GM21367 (cell line): ENCODE results near the gene SLC10A7.
"Not testable (repeated sequence)": the region's sequence is repeated elsewhere in the genome, so short reads cannot be mapped to it uniquely, and the experiment has no call there.

Experiments used
- ATAC-seq: cut with Tn5 transposase; IDR thresholded peaks from one replicate; pipeline ENCODE4 v1.9.1; 2021; ENCODE audit not compliant: unreplicated experiment

Gene SLC10A7

DNA sequence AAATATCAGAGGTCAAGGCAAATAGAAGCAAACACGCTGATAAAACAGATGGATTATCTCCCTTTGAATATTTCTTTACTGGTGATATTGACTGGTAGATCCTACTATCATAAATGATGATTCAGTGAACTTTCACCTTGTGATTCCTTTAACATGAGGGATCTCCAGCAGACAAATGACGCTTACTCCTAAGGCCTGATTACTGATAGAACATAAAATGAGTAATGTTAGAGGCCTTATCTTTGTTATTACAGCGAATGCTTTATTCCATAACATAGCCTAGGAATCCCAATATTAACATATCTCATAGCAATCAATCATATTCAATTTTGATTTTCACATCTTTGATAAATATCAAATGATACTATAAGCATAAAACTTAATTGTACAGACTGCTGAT lies 152.3 kb downstream of the SLC10A7 start:
- no peak for ATAC-seq

DNA sequence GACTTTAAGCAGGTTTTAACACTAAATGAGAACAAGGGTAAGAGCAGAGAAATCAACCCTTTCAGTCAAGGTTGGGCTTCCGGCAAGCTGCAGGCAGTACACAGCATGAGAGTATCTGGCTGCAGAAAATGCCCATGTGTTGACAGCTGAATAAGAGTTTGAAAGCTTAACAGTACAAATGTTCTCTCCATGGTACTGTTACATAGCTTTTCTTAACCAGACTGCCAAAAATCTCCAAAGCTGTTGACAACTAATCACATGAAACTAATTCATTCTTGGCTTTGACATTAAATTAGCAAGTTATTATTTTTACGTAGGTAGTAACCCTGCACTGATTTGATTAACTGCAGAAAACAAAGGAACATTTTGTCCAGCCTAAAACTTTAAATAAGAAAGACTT lies 153.5 kb downstream of the SLC10A7 start:
- no peak for ATAC-seq

DNA sequence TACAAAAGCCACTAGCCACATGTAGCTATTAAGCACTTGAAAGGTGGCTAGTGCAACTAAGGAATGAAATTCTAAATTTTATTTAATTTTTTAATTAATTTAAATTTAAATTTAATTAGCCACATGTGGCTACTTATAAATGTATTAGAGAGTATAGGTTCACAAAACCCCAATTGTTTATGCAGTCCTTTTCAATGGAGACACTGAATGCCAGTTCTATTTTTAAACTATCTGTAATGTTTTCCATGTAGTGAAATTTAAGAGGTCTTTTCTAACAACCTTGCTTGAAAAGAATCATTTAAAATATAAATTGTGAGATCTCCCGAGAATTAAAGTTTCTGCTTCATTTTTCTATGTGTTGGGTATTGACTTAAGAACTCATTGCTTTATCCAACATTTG lies 154.4 kb downstream of the SLC10A7 start:
- no peak for ATAC-seq

DNA sequence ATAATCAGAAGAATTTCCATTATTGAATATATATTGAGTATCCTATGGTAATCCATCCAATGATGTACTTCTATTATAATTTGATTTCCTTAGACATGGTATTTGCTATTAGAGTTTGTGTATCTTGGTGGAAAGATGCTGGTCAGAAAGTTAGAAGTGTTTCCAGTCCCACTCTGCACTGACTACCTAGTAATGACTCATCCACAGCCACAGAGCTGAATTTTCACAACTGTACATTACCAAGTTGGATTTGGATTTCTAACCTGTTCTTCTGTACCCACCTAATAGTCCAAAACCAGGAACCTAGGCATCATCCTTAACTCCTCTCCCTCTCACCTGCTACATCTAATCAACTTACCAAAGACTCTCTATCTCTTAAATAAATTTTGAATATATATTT lies 162.0 kb downstream of the SLC10A7 start:
- ATAC-seq, result no peak

DNA sequence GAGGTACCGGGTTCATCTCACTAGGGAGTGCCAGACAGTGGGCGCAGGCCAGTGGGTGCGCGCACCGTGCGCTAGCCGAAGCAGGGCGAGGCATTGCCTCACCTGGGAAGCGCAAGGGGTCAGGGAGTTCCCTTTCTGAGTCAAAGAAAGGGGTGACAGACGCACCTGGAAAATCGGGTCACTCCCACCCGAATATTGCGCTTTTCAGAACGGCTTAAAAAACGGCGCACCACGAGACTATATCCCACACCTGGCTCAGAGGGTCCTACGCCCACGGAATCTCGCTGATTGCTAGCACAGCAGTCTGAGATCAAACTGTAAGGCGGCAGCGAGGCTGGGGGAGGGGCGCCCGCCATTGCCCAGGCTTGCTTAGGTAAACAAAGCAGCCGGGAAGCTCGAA lies 171.6 kb downstream of the SLC10A7 start:
- ATAC-seq, result not testable (repeated sequence)

DNA sequence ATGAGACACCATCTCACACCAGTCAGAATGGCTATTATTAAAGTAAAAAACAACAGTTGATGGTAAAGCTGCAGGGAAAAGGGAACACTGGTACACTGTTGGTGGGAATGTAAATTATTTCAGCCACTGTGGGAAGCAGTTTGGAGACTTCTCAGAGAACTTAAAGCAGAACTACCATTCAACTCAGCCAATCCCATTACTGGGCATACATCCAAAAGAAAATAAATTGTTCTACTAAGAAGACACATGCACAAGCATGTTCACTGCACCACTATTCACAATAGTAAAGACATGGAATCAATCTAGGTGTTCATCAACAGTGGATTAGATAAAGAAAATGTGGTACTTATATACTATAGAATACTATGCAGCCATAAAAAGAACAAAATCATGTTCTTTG lies 172.4 kb downstream of the SLC10A7 start:
- no peak for ATAC-seq

DNA sequence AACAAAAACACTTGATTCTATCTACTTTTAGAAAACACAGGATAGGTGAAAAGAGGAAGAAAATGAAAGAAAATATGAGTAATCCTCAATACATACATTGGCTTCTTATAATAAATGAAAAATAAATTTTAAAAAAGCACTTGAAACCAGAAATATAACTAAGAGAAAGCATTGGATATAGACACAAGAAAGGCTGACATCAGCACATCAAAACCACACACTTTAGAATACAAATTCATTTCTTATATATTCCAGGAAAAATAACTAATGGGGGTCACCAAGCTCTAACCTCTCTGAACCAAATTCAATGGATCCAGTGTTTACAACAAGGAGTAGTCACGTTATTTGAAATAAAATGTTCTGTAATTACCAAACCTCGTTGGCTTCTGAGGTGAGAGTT lies 173.9 kb downstream of the SLC10A7 start:
- ATAC-seq, result no peak

DNA sequence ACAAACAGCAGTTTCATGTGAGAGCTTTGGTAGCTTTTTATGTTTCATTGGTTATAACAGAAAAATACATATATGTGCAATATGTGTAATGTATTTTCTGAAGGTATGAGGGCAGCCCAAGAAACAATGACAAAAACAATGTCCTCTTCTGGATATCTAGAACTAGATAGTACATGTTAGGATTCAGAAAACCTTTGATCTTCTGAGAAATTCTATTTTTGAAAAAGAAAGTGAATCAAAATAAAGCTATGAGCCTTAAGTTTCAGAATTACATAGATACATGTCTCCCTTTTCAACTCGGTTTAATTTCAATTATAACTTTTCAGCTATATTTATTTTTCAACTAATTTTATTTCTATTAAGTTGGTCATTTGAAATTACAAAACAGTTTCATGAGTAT lies 175.5 kb downstream of the SLC10A7 start:
- ATAC-seq, result no peak

DNA sequence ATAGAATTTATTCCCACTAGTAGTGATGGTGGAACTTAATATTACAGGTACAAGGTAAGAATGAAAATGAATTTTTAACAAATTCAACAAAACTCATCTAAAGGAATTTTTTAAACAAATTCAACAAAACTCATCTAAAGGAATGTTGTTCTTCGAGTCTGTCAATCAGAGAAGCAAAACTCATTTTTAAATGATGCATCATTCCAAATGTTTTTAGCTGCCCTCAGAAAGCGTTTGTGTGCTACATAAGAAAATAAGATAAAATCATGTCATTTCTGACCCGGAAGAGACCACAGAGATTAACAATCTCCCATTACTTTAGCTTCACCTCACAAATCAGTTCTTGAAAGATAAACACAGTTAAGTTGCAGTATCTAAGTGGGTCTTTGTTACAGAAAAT lies 178.0 kb downstream of the SLC10A7 start:
- no peak for ATAC-seq

DNA sequence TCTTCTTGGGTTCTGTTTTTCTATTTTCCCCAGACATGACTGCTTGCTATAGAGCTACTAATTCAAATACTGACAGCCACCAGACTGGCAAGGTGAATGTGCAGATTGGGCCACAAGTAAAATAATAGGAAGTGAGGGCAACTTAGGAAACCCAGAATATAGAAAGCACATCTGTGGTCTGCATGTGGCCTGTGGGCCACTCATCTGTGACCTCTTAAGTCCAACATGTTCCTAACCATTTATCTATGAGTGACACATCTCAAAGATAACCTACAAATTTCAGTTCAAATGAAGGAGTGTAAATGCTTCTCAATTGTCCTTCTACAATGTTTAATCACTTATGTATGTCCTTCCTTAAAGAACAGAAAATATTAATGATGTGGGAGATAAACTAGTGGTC lies 178.5 kb downstream of the SLC10A7 start:
- peak; percentile 75 for ATAC-seq

DNA sequence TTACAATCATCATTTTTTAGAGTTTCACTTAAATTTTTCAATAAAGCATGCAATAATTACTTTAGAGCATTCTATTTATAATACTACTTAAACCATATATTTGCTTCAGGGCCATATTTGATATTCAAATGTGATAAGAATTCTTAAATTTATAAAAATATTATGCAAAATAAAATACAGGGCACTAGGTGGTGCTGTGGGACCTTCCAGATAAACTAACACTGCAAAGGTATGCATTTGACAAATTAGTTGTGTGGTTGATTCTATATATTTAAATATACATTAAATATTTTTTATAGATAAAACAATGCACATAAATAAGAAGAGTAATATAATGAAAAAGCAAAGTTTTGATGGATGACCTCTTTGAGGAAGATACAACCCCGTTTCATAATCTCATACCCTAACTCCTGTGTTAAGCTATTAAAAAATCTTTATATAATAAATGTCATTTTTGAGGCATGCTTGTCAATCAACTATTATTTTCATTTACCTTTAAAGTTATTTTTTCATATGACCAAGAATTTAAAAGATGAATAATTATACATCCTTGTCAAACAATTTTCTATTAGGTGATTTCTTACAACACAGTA lies 179.0 kb downstream of the SLC10A7 start:
- no peak for ATAC-seq

DNA sequence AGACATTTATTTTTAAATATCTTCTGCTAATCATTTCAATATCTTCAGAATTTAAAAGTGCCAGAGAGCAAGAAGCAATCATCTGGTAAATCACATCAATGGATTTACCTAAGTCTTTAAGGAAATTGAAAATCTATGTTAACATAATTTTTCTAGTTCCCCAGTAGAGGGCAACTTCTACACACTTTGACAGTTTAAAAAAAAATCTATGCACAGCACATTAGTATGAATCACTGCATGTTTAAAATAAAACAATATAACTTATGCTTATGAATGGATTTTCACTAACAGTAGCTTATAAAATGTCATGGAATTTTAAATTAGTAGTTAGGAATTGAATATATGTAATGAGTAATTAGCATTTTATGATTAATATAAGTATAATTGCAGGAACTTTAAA lies 180.9 kb downstream of the SLC10A7 start:
- ATAC-seq, result no peak

DNA sequence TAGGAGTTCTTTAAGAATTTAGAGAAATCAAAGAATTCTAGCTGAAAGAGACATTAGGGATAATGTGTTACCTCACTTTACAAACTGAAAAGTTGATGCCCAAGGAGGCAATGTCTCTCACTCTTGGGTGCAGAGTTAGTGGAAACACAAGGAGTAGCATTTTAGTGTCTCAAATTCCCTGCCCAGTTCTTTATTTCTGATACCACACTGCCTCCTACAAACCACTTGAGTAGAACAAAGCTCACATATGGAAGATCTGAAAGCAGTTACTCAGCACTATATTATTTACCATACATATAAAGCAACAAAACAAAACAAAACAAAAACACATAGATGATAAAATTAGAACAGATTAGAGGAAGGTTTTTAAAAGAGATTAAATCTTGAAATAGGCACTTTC lies 183.2 kb downstream of the SLC10A7 start:
- no peak for ATAC-seq

DNA sequence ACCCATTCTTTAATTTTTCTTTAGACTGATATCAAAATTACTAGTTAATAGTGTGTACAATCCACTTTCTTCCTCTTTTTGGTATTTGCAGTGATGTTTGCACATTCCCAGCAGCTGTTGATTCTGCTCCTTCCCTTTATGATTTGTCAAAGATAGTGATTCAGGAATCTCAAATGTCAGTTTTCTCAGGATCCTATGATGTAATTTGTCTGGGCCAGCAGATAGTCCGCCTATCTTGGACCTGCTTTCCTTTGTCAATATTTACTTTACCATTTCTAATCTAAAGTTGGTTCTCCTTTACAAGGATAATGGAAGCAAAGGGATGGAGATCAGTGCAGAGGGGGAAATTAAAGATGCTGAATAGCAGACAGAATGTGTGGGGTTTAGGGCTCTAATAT lies 185.3 kb downstream of the SLC10A7 start:
- ATAC-seq, result no peak

DNA sequence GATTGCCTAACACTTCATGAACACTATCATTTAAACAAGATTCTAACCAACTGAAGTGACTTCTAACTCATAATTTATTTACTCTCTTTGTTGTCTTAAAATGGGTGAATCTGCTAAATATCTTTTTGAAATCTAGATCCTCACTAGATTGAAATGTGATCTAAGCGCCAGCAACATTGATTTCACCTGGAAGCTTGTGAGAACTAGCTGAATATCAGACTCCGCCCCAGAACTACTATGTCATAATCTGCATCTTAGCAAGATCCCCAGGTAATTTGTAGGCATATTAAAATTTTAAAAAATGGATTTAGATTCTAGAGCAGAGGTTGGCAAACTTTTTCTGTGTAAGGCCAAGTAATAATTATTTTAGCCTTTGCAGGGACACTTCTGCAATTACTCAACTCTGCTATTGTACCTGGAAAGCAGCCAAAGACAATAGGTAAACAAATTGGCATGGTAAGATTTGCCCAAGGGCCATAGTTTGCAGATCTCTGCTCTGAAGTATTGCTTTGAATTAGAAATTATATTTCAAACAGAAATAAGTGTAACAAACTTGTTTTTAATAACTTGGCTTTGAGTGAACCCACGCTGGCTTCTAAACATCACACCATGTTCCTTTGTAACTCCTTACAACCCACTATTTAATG lies 185.9 kb downstream of the SLC10A7 start:
- no peak for ATAC-seq

DNA sequence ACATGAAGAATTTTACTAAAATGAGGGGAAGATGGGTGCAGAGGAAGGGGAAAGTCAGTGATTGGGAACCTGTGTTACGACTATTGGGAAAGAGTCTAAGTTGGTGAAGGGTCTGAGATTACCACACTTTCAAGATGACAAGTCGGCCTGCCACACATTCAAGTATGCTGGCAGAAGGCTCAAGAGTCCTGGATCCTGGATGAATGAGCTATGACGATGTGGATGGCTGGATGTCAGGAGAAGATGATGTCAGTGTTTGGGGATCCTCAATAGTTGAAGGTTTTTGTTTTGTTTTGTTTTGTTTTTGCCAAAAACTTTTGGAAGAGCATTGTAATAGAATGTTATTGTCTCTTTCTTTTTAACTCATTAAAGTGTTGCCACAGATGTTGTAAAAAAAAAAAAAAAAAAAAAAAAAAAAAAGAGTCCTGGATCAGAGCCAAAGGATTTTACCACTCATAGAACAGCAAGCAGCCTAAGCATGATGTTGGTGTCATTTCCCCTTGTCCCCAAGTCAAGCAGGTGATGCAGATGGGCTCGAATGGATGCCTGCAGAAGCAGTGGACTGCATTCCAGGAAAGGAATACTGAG lies 186.8 kb downstream of the SLC10A7 start:
- ATAC-seq, result no peak

DNA sequence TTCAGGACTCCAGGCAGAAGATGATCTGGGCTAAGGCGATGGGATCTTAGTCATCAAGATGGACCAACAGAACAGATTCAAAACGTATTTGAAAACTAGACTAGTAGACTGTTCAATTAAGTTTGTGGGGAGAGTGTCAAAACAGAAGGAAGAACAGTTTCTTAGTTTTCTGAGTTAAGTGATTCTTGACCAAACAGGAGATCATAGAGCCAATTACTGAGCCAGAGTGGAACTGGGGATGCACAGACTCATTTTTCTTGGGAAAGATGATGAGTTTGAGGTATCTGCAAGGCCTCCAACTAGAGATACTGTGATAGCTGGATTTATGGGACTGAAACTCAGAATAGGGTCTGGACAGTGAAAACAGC lies 187.9 kb downstream of the SLC10A7 start:
- peak; percentile 16 for ATAC-seq

DNA sequence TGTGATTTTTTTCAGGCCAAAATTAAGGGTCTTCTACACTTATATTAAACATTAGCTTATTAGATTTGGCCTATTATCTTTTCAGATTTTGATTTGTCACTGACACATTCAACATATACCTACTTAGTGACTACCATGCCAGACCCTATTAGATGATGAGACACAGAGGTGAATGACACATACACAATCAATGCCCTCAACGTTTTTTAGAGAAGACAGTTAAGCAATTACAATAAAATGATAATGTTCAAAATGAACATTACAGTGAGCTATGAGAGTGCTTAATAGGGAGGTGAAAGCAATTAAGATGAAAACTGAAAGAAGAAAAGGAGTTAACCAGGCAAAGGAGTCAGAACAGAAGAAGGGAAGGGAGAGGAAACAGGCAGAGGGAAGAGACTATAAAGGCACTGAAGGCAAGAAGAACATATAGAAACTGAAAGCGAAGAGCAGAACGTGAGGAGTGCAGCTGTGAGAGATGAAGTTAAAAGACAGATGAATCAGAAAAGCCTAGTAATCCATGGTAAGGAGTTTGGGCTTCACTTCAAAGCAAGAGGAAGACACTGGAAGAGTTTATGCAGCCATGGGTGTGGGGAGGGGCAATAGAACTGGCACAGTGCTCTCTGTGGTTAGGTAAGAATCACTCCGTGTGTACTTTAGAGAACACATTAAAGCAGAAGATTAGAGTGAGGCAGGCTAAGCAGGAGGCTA lies 188.4 kb downstream of the SLC10A7 start:
- peak; percentile 86 for ATAC-seq

DNA sequence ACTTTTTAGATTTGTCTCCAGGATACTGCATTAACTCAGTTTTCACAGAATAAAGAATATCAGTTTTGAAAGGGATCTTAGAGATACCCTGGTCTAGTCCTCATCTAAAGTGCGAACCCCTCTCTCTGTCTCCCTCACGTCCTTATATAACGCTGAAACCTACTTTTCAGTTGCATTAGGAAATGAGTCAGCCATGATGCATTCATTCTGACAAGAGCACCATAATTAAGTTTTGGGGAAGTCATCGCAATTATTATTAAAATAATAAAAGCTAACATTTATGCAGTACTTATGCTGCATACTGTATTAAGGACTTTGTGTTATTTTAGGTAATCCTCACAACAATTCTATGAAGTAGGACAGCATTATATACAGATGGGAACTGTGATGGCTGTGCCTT lies 191.3 kb downstream of the SLC10A7 start:
- ATAC-seq, result no peak

DNA sequence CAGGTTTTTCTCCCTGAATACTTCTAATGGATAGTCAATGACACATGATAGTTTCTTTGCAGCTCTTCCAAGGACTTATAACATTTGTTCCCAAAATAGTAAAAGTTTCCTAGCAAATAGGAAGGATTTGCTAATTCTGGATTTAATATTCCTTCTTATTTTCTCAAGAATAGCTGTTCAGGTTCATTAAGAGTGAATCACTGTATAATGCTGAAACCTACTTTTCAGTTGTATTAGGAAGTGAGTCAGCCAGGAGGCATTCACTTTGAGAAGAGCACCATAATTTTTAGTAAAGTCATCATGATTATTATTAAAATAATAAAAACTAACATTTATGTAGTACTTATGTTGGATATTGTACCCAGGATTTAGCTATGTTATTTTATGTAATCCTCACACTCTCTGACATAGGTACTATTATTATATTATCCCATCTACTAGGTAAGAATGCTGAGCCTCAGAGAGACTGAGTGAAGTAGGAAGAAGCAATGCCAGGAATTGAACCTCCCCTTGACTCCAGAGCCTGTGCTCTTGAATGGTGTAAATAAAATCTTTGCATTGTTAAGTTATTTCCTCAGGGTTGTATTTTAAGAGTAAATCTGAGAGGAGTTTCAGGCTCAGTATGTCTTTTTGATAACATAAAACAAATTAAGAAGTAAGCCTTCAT lies 192.6 kb downstream of the SLC10A7 start:
- ATAC-seq, result no peak

DNA sequence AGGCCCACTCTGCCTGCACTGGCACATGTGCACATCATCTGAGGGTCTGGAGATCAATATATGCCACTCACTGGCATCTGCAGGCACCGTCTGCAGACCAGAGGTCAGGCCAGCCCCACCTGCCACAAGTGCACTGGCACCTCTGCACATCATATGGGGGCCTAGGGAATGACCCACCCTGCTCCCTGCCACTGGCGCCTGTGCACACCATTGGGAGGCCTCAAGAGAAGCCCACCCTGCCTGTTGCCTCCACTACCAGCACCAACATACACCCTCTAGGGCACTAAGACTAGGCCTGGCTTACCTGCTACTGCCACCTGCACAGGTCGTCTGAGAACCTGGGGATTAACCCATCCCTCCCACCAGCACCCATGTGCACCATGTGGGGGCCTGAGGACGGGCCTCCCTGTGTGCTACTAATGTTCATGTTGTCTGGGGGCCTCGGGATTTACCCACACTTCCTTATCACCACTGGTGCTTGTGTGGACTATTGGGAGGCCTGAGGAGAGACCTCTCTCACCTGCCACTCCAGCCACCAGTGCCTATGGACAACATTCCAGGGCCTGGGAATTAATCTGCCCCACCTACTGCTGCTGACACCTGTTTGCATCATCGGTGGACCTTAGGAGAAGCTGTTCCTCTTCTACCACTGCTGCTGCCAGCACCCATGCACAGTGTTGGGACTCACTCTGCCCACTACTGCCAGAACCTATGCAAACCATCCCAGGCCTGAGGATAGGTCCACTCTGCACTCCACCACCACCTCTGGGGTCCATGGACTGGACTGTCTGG lies 193.7 kb downstream of the SLC10A7 start:
- no peak for ATAC-seq
